Endothelial cell of umbilical vein (primary cell): ENCODE results near the gene LMCD1. TPM values are rescaled to one million over a fixed set of nuclear protein-coding genes. Genes with fewer than 3 reads are reported as not detected.

Source experiments
- BruUV-seq: library from RNA; stranded (reverse); fragments of 400-500 nt; replicated peaks from 2 replicates; lab custom pipeline; 2021; lab: Mats Ljungman, UMichigan
- CTCF ChIA-PET: fragments of 300-600, 350-600 bp; sonication (Branson Sonifier 250); formaldehyde crosslinking; loops from one replicate; lab custom pipeline; 2021; ENCODE audit warnings: antibody characterized with exemption, inconsistent platforms; lab: Charles Lee
- POLR2A ChIA-PET: fragments of 300-600, 350-600 bp; sonication (Branson Sonifier 250); formaldehyde crosslinking; loops from one replicate; lab custom pipeline; 2021; ENCODE audit warnings: antibody characterized with exemption, inconsistent platforms; lab: Charles Lee
- DNase-seq: peaks from one replicate; pipeline ENCODE4 v3.0.0-alpha.2; 2011; ENCODE audit warnings: low read depth, low spot score
- FAIRE-seq: peaks from 2 replicates; lab custom pipeline; 2011; peaks lifted over from hg19 to GRCh38; lab: Jason Lieb, UNC
- H2AFZ ChIP-seq: 2 replicates; pipeline ENCODE4 v1.6.0; 2012; ENCODE audit warnings: low read depth, low read length, control low read depth, inconsistent platforms
- H3K27ac ChIP-seq: 2 replicates; pipeline ENCODE4 v1.5.1; 2011; ENCODE audit warnings: low read depth, mild to moderate bottlenecking, control low read depth, low read length, moderate library complexity; ENCODE audit not compliant: insufficient read depth
- H3K27me3 ChIP-seq, 2 experiments: 2 replicates each; pipeline versions ENCODE4 v1.6.0 to v1.6.1; 2011; ENCODE audit warnings: low read length in 2 of 2, mixed read lengths in 1 of 2; ENCODE audit not compliant: control insufficient read depth in 2 of 2, insufficient read depth in 2 of 2
- H3K36me3 ChIP-seq, 2 experiments: 2 replicates in 1 of 2; 3 replicates in 1 of 2; pipeline ENCODE4 v1.5.1; 2011; ENCODE audit warnings: low read length in 2 of 2, mild to moderate bottlenecking in 1 of 2, moderate library complexity in 1 of 2; ENCODE audit not compliant: control insufficient read depth in 2 of 2, insufficient read depth in 2 of 2; ENCODE audit errors: extremely low read depth in 1 of 2
- H3K4me1 ChIP-seq: 3 replicates; pipeline ENCODE4 v1.5.1; 2011; ENCODE audit warnings: mild to moderate bottlenecking, low read length; ENCODE audit not compliant: control insufficient read depth, insufficient read depth; ENCODE audit errors: extremely low read depth
- H3K4me2 ChIP-seq: 2 replicates; pipeline ENCODE4 v1.6.1; 2011; ENCODE audit warnings: low read length, control low read depth, mixed read lengths; ENCODE audit not compliant: insufficient read depth
- H3K4me3 ChIP-seq, 3 experiments: fragments of 200-600 bp in 1 of 3; sonication (generic), shearing (Covaris generic) in 1 of 3; replicated peaks in 1 of 3; 2 replicates each; pipeline ENCODE4 v1.5.1; 2011 to 2016; ENCODE audit warnings: control low read depth in 3 of 3, low read length in 3 of 3, mild to moderate bottlenecking in 2 of 3, inconsistent platforms in 1 of 3, low read depth in 1 of 3, moderate library complexity in 1 of 3; ENCODE audit not compliant: insufficient read depth in 1 of 3
- H3K79me2 ChIP-seq: 2 replicates; pipeline ENCODE4 v1.6.0; 2012; ENCODE audit warnings: low read length, inconsistent platforms; ENCODE audit not compliant: control insufficient read depth, insufficient read depth
- H3K9ac ChIP-seq: replicated peaks from 2 replicates; pipeline ENCODE3; 2011; ENCODE audit warnings: low read length, control low read depth; ENCODE audit not compliant: insufficient read depth; ENCODE audit errors: extremely low read depth
- H3K9me1 ChIP-seq: replicated peaks from 3 replicates; pipeline ENCODE4 v1.6.0; 2011; ENCODE audit warnings: mild to moderate bottlenecking, low read length; ENCODE audit not compliant: control insufficient read depth, insufficient read depth; ENCODE audit errors: extremely low read depth
- H3K9me3 ChIP-seq: replicated peaks from 2 replicates; pipeline ENCODE4 v1.5.1; 2012; ENCODE audit warnings: low read length, inconsistent platforms; ENCODE audit not compliant: control insufficient read depth, insufficient read depth
- H4K20me1 ChIP-seq: replicated peaks from 2 replicates; pipeline ENCODE3; 2011; ENCODE audit warnings: mild to moderate bottlenecking, low read length; ENCODE audit not compliant: control insufficient read depth, insufficient read depth; ENCODE audit errors: extremely low read depth
- CTCF ChIP-seq, 2 donors: IDR thresholded peaks; 1 replicate in 1 of 2; 2 replicates in 1 of 2; pipeline ENCODE4 v1.5.1; 2011; ENCODE audit warnings: low read length in 2 of 2, mild to moderate bottlenecking in 2 of 2, moderate library complexity in 2 of 2, control low read depth in 1 of 2, inconsistent platforms in 1 of 2, low read depth in 1 of 2; ENCODE audit not compliant: insufficient read depth in 1 of 2; ENCODE audit errors: extremely low read depth in 1 of 2
- EZH2 ChIP-seq: IDR thresholded peaks from 2 replicates; pipeline ENCODE4 v1.6.1; 2012; ENCODE audit warnings: borderline replicate concordance, low read depth, mild to moderate bottlenecking, moderate library complexity, low read length, inconsistent platforms; ENCODE audit not compliant: severe bottlenecking
- FOS ChIP-seq: IDR thresholded peaks from 2 replicates; pipeline ENCODE4 v1.6.1; 2011; ENCODE audit warnings: mild to moderate bottlenecking, low read length, moderate library complexity, borderline replicate concordance; ENCODE audit not compliant: insufficient read depth
- GATA2 ChIP-seq: IDR thresholded peaks from 2 replicates; pipeline ENCODE4 v1.7.0; 2011; ENCODE audit warnings: low read depth, mild to moderate bottlenecking, moderate library complexity, mixed read lengths, low read length; ENCODE audit not compliant: insufficient read length, insufficient read depth
- JUN ChIP-seq: IDR thresholded peaks from 2 replicates; pipeline ENCODE4 v1.6.1; 2011; ENCODE audit warnings: borderline replicate concordance, low read depth; ENCODE audit not compliant: insufficient read length, insufficient read depth
- MAX ChIP-seq: IDR thresholded peaks from 2 replicates; pipeline ENCODE4 v1.6.1; 2011; ENCODE audit not compliant: insufficient read depth, insufficient read length
- MYC ChIP-seq: IDR thresholded peaks from one replicate; pipeline ENCODE4 v1.6.1; 2011; ENCODE audit warnings: mild to moderate bottlenecking, low read depth, low read length
- POLR2A ChIP-seq: IDR thresholded peaks from 2 replicates; pipeline ENCODE4 v1.6.1; 2012; ENCODE audit warnings: low read depth, mild to moderate bottlenecking, control low read depth, low read length
- POLR2AphosphoS5 ChIP-seq: IDR thresholded peaks from 2 replicates; pipeline ENCODE4 v1.6.1; 2012; ENCODE audit warnings: low read depth, mild to moderate bottlenecking, control low read depth, low read length, moderate library complexity; ENCODE audit not compliant: insufficient read depth
- dilution Hi-C: fragments of 300-500 bp; cut with MboI; formaldehyde crosslinking; loops from one replicate; pipeline ENCODE4 v1.15.0; 2019; ENCODE audit warnings: low sequenced_read_pairs; ENCODE audit not compliant: extremely low pct_ligation_motif_present
- intact Hi-C: fragments of 100-400 bp; cut with micrococcal nuclease; formaldehyde crosslinking; loops from one replicate; pipeline ENCODE4 v1.10.0; 2022
- polyA plus RNA-seq, 4 experiments: library from polyadenylated mRNA; depleted of rRNA in 3 of 4; stranded (reverse) in 3 of 4; unstranded in 1 of 4; fragments of >200 nt; gene quantifications; 2 replicates each; pipeline versions ENCODE4 v1.2.1 to v1.2.3, GENCODE V29; 2011 to 2012; ENCODE audit warnings: missing spikeins in 1 of 4
- total RNA-seq: library from RNA; stranded (reverse); gene quantifications from 2 replicates; pipeline ENCODE4 v1.2.3, GENCODE V29; 2021

Gene LMCD1
- total and polyA plus RNA-seq, 2 donors (not counting 3 experiments of a cell fraction or from before 2014, with no cell fraction given), result 7.6 to 14.5 TPM

GRCh38 chr3:8596321-8597218 lies 94.9 kb downstream of the LMCD1 start:
- Histone ChIP-seq H3K36me3 (no peaks in the 10 kb centered on the region), H3K27ac (no peak overlapping the region), H3K79me2 (no peaks in the 10 kb centered on the region), H3K9ac (no peak overlapping the region), H3K9me1 (no peaks in the 10 kb centered on the region), H3K27me3 (no peaks in the 10 kb centered on the region), H4K20me1 (no peaks in the 10 kb centered on the region), H3K4me1 (no peaks in the 10 kb centered on the region), H3K9me3 (no peaks in the 10 kb centered on the region), H3K4me2 (no peak overlapping the region), H2AFZ (no peak overlapping the region), H3K4me3 (no peak overlapping the region)
- no TSS peak for BruUV-seq
- TF ChIP-seq MAX (no peak), CTCF (IDR thresholded peaks at IDR 0.05; ENCODE audit: extremely low read depth in 1 of 2, insufficient read depth in 1 of 2, low read depth in 1 of 2, low read length in 2 of 2) (no peak), GATA2 (no peak), EZH2 (no peak), FOS (no peak), POLR2A (no peak), MYC (no peak), POLR2AphosphoS5 (no peak), JUN (no peak)
- dilution Hi-C loops (no loop called here), intact Hi-C loops (no loop called here)
- DNase-seq, result no peak
- ChIA-PET CTCF (interaction anchor here (1.1 to 1.2 kb wide), 3 partner anchors 127 to 180 kb away, joined by 3 read pairs; no protein-coding TSS in a partner anchor), POLR2A (no interaction called here)
- FAIRE-seq, result no peak
